Chondrocyte (in vitro differentiated cells): ENCODE measurements around the gene NRIP2. TPM values are rescaled to one million over a fixed set of nuclear protein-coding genes. Genes with fewer than 3 reads are reported as not detected.

Experiments used
- DNase-seq: peaks from one replicate; pipeline ENCODE4 v3.0.0; 2021; ENCODE audit warnings: mixed read lengths, low spot score
- H3K27ac Mint-ChIP-seq: one replicate; pipeline ENCODE4 v1.8.0; 2021; ENCODE audit warnings: mild to moderate bottlenecking, moderate library complexity, mixed read lengths; ENCODE audit not compliant: unreplicated experiment
- H3K27me3 Mint-ChIP-seq: 2 replicates; pipeline ENCODE4 v1.8.0; 2021; ENCODE audit warnings: low read depth, mixed read lengths
- H3K36me3 Mint-ChIP-seq: 2 replicates; pipeline ENCODE4 v1.8.0; 2021; ENCODE audit warnings: low read depth, mixed read lengths
- H3K4me1 Mint-ChIP-seq: 2 replicates; pipeline ENCODE4 v1.8.0; 2021; ENCODE audit warnings: low read depth, mild to moderate bottlenecking, mixed read lengths
- H3K4me3 Mint-ChIP-seq: one replicate; pipeline ENCODE4 v1.8.0; 2021; ENCODE audit warnings: mild to moderate bottlenecking, moderate library complexity, mixed read lengths; ENCODE audit not compliant: unreplicated experiment
- H3K9me3 Mint-ChIP-seq: 2 replicates; pipeline ENCODE4 v1.8.0; 2021; ENCODE audit warnings: low read depth, mixed read lengths
- total RNA-seq: library from RNA; stranded (reverse); gene quantifications from 3 replicates; pipeline ENCODE4 v1.2.1, GENCODE V29; 2021
- TF ChIP-seq, protein P1 (sequence below): fragments of 200-600 bp; sonication (generic); IDR thresholded peaks from 2 replicates; pipeline ENCODE4 v1.5.0; 2021; ENCODE audit warnings: antibody characterized with exemption, mild to moderate bottlenecking, moderate library complexity

NRIP2 gene
- total RNA-seq, 1 donor from 2014 or later: 0.25 TPM

DNA sequence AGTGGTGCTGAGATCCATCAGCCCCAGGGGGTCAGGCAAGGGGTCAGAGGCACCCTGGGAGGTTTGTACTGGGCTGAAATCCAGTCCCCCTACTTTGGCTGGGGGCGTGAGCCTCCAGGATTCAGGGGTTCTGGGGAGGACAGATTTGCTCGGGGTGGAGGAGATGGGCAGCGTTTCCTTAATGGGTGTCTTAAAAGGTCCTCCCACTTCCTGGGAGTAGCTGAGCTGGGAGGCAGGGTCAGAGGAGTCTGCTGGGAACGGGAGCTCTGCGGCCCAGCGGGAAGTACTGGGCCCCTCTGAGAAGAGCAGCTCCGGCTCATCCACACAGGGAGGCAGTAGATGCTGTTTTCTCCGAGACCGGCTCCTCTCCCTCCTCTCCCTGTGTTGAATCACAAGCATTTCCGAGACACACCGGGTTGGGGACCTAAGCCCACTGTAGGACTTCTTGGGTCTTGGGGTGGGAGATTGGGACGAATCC lies 24.1 kb upstream of the NRIP2 start:
- H3K4me3 Mint-ChIP-seq: no peak overlapping the region
- peaks cover 2% of the 10 kb centered on the region for H3K36me3 Mint-ChIP-seq
- no peak overlapping the region for H3K27ac Mint-ChIP-seq
- peak; percentile 64 for DNase-seq
- no peaks in the 10 kb centered on the region for H3K9me3 Mint-ChIP-seq
- no peaks in the 10 kb centered on the region for H3K27me3 Mint-ChIP-seq
- peaks cover 3% of the 10 kb centered on the region for H3K4me1 Mint-ChIP-seq
- TF ChIP-seq, protein P1, sequence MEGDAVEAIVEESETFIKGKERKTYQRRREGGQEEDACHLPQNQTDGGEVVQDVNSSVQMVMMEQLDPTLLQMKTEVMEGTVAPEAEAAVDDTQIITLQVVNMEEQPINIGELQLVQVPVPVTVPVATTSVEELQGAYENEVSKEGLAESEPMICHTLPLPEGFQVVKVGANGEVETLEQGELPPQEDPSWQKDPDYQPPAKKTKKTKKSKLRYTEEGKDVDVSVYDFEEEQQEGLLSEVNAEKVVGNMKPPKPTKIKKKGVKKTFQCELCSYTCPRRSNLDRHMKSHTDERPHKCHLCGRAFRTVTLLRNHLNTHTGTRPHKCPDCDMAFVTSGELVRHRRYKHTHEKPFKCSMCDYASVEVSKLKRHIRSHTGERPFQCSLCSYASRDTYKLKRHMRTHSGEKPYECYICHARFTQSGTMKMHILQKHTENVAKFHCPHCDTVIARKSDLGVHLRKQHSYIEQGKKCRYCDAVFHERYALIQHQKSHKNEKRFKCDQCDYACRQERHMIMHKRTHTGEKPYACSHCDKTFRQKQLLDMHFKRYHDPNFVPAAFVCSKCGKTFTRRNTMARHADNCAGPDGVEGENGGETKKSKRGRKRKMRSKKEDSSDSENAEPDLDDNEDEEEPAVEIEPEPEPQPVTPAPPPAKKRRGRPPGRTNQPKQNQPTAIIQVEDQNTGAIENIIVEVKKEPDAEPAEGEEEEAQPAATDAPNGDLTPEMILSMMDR: no peak

DNA sequence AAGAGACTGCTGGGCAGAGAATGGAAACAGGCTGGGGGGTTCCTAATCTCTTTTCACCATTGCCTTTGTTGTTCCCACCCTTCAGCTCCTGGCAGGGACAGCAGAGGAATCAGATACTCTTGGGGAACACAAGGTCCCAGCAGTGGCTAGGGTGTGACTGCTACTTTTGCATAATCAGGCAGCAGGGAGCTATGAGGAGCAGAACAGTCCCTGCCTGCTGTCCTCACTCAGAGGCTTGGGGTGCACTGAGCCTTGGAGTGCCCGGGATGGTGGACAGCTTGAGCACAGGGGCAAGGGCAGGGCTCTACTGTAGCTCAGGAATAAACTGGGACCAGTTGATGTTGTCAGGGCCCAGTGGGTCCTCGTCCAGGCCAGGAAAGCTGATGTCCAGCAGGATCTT lies 23.5 kb upstream of the NRIP2 start:
- H3K9me3 Mint-ChIP-seq: no peaks in the 10 kb centered on the region
- H3K4me3 Mint-ChIP-seq: no peak overlapping the region
- peaks cover 7% of the 10 kb centered on the region for H3K4me1 Mint-ChIP-seq
- peaks cover 2% of the 10 kb centered on the region for H3K36me3 Mint-ChIP-seq
- H3K27ac Mint-ChIP-seq: no peak overlapping the region
- TF ChIP-seq, protein P1: no peak
- no peaks in the 10 kb centered on the region for H3K27me3 Mint-ChIP-seq
- DNase-seq: no peak

DNA sequence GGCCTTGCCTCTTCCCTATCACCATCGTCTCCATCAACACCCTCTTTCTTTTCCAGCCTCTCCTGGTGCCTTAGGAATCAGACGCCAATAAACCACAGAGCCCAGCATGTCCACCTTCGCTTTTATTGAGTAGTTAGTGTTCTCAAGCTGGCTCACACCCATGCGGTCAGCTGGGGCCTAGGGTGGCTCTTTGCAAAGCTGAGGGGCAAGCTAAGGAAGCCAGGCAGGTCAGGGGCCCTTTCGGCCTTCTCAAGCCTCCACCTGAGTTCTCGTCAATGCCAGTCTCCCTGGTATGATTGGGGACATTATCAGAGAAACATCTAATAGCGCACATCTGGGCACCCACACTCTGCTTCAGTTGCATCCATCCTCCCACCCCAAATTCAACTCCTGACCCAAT lies 22.7 kb upstream of the NRIP2 start:
- TF ChIP-seq, protein P1: no peak
- H3K4me3 Mint-ChIP-seq: no peak overlapping the region
- no peak overlapping the region for H3K27ac Mint-ChIP-seq
- H3K27me3 Mint-ChIP-seq: no peaks in the 10 kb centered on the region
- peak; percentile 48 for DNase-seq
- no peaks in the 10 kb centered on the region for H3K9me3 Mint-ChIP-seq
- peaks cover 2% of the 10 kb centered on the region for H3K36me3 Mint-ChIP-seq
- H3K4me1 Mint-ChIP-seq: peaks cover 7% of the 10 kb centered on the region

DNA sequence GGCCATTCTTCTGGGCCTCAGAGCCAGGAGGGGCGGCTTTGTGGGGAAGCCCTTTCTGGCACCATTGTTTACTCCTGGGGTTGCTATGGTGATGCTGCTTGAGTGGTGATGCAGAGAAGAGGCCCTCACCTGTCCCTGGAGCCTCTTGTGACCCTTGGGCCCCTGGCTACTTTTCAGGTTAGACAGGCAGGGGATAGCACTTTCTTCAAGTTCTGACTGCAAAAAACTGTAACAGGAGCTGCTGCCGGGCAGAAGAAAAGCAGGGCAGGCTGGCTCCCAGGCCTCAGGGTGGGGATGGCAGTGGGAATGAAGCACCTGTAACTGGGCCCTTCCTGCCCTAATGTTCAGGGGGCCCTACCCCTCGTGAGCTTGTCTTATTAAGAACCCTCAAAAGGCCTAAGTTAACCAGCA lies 22.2 kb upstream of the NRIP2 start, which contains the start of gene TEX52:
TEX52 (minus strand) TSS at position 19 of the 411 bp plus-strand sequence; CDS start at position 6, 13 bp downstream.
- no peak within 1 kb of the TSS for H3K27ac Mint-ChIP-seq
- H3K4me1 Mint-ChIP-seq: peaks cover 7% of the 10 kb centered on the region
- H3K36me3 Mint-ChIP-seq: peaks cover 2% of the 10 kb centered on the region
- no peaks in the 10 kb centered on the region for H3K27me3 Mint-ChIP-seq
- DNase-seq: peak; percentile 70
- TF ChIP-seq, protein P1: no peak
- H3K4me3 Mint-ChIP-seq: no peak within 1 kb of the TSS
- H3K9me3 Mint-ChIP-seq: no peaks in the 10 kb centered on the region

DNA sequence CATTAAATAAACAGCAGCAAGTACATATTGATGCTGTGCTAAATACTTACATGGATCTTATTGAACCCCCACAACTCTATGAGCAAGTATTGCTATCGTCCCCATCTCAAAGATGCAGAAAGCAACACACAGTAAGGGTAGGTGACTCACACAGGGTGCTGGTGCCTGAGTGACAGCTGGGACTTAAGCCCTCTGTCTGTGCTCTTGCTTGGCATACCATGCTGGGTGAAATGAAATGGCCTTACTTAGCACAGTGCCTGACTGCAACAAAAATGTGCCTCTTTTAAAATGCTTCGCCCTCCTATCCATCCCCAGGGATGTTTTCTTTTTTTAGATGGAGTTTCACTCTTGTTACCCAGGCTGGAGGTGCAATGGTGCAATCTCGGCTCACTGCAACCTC lies 21.2 kb upstream of the NRIP2 start:
- Mint-ChIP-seq H3K36me3 (peaks cover 2% of the 10 kb centered on the region), H3K27me3 (no peaks in the 10 kb centered on the region)

More for the DNA sequence above, 21.2 kb upstream of the NRIP2 start:
- no peaks in the 10 kb centered on the region for H3K9me3 Mint-ChIP-seq
- peaks cover 7% of the 10 kb centered on the region for H3K4me1 Mint-ChIP-seq
- no peak overlapping the region for H3K27ac Mint-ChIP-seq
- TF ChIP-seq, protein P1: no peak
- peak; percentile 21 for DNase-seq
- no peak overlapping the region for H3K4me3 Mint-ChIP-seq
